ENCODE data around the gene NOL4L. TPM values are rescaled to one million over a fixed set of nuclear protein-coding genes. Genes with fewer than 3 reads are reported as not detected.

The NOL4L gene
- polyA plus RNA-seq, 2 of the 4 experiments (the other 2 are of a cell fraction): 9.5 to 11.8 TPM

DNA sequence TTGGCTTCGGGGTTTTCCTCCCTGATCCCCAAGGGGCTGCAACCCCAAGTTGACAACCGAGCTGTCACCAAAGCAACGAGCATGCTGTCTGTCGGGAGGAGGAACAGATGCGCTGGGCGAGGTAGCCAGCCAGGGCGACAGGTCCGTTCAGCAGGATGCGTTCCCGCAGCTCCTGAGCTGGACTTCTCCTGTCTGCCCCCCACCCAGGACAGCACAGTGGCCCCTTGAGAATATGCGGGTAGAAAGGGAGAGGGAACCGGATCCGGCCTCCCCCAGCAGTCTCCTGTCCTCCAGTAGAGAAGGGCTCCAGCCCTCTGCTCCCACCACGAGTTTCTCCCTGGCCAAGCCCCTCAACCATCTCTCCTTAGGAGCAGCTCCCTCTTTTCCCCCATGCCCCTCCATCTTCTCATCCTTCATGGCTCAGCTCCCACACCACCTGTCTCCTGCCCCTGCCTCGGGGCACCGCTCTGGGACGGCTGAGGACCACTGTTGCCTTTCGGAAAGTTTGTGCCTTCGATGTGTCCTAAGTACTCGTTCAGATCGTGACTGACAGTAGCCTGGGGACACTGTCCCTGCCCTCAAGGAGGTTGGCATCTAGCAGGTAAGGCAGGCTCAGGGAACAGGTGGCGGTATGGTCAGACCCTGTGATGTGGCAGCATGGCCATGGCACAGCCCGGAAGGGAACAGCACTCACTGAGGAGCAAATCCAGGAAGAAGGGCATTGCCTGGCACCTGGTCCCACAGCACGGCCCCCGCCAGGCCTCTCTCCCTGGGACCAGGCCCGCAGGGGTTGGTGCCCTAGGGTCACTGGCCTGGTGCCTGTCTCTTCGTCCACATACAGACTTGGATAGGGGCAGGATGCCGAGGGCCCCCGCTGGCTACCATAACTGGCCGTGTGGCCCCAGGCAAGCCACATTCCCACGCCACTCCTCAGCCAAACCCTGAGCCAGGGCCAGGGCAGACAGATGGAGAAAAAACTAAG lies 130.7 kb downstream of the NOL4L start:
- WGBS (ENCODE audit: missing lambda C conversion rate): 92% methylated on average over 22 of the region's 31 CpGs
- FAIRE-seq (no peak), ATAC-seq (no peak), DNase-seq (ENCODE audit: low read depth in 1 of 2, low spot score in 1 of 2) (no peak)
- H3K27ac ChIP-seq: no peak overlapping the region
- H3K4me2 ChIP-seq: no peak overlapping the region
- no peaks in the 10 kb centered on the region for H3K9me3 ChIP-seq
- ChIA-PET CTCF (interaction anchor here (0.7 to 7.2 kb wide), 5 partner anchors 10 to 219 kb away, joined by 3 to 82 read pairs (median 4); partner anchors contain the start of gene C20orf203), POLR2A (no interaction called here)
- H3K4me3 ChIP-seq: no peak overlapping the region
- peaks cover 17% of the 10 kb centered on the region for H3K4me1 ChIP-seq
- no peak for TF ChIP-seq JUN (IDR thresholded peaks at IDR 0.05)
- no peak for TF ChIP-seq MAFK (IDR thresholded peaks at IDR 0.05; ENCODE audit: partially characterized antibody)
- no peak for TF ChIP-seq POLR2AphosphoS2 (conservative IDR thresholded peaks at IDR 0.05; ENCODE audit: low read length)
- TF ChIP-seq, protein P1, sequence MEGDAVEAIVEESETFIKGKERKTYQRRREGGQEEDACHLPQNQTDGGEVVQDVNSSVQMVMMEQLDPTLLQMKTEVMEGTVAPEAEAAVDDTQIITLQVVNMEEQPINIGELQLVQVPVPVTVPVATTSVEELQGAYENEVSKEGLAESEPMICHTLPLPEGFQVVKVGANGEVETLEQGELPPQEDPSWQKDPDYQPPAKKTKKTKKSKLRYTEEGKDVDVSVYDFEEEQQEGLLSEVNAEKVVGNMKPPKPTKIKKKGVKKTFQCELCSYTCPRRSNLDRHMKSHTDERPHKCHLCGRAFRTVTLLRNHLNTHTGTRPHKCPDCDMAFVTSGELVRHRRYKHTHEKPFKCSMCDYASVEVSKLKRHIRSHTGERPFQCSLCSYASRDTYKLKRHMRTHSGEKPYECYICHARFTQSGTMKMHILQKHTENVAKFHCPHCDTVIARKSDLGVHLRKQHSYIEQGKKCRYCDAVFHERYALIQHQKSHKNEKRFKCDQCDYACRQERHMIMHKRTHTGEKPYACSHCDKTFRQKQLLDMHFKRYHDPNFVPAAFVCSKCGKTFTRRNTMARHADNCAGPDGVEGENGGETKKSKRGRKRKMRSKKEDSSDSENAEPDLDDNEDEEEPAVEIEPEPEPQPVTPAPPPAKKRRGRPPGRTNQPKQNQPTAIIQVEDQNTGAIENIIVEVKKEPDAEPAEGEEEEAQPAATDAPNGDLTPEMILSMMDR (IDR thresholded peaks at IDR 0.05): no peak
- TF ChIP-seq RARB (CRISPR knock-in tag; IDR thresholded peaks at IDR 0.05): no peak
- no peak for TF ChIP-seq HOXA7 (CRISPR knock-in tag; IDR thresholded peaks at IDR 0.05)
- no peak for TF ChIP-seq EHMT2 (IDR thresholded peaks at IDR 0.05; ENCODE audit: low read depth)
- no peak for TF ChIP-seq CHD2 (IDR thresholded peaks at IDR 0.05; ENCODE audit: low read length, partially characterized antibody)
- no peak for TF ChIP-seq USF2 (IDR thresholded peaks at IDR 0.05)
- no peak for TF ChIP-seq RAD21 (conservative IDR thresholded peaks at IDR 0.05 in 1 of 2, IDR thresholded peaks at IDR 0.05 in 1 of 2)
- TF ChIP-seq KDM5A (IDR thresholded peaks at IDR 0.05): no peak
- no peak for TF ChIP-seq CHD4 (IDR thresholded peaks at IDR 0.05; ENCODE audit: borderline replicate concordance)
- TF ChIP-seq EP300 (IDR thresholded peaks at IDR 0.05): no peak
- no peak for TF ChIP-seq FOSB (CRISPR knock-in tag; IDR thresholded peaks at IDR 0.05)
- TF ChIP-seq ZC3H11A (IDR thresholded peaks at IDR 0.05): no peak
- TF ChIP-seq, protein P2, sequence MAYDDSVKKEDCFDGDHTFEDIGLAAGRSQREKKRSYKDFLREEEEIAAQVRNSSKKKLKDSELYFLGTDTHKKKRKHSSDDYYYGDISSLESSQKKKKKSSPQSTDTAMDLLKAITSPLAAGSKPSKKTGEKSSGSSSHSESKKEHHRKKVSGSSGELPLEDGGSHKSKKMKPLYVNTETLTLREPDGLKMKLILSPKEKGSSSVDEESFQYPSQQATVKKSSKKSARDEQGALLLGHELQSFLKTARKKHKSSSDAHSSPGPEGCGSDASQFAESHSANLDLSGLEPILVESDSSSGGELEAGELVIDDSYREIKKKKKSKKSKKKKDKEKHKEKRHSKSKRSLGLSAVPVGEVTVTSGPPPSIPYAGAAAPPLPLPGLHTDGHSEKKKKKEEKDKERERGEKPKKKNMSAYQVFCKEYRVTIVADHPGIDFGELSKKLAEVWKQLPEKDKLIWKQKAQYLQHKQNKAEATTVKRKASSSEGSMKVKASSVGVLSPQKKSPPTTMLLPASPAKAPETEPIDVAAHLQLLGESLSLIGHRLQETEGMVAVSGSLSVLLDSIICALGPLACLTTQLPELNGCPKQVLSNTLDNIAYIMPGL (CRISPR knock-in tag; IDR thresholded peaks at IDR 0.05; ENCODE audit: borderline replicate concordance): no peak
- no peak for TF ChIP-seq ZFP36 (IDR thresholded peaks at IDR 0.05; ENCODE audit: borderline replicate concordance, partially characterized antibody)
- no peak for TF ChIP-seq NFE2L2 (conservative IDR thresholded peaks at IDR 0.05; ENCODE audit: low read length)

GRCh38 chr20:32453467-32454163 lies 131.5 kb downstream of the NOL4L start:
- H3K27ac ChIP-seq: no peak overlapping the region
- no peak for DNase-seq (ENCODE audit: low read depth in 1 of 2, low spot score in 1 of 2)
- no peak for TF ChIP-seq BCL3 (IDR thresholded peaks at IDR 0.05)
- TF ChIP-seq JUNB (IDR thresholded peaks at IDR 0.05): no peak
- TF ChIP-seq RNF2 (IDR thresholded peaks at IDR 0.05; ENCODE audit: borderline replicate concordance, low read depth): no peak
- TF ChIP-seq FOSB (CRISPR knock-in tag; IDR thresholded peaks at IDR 0.05): no peak
- no peak for TF ChIP-seq BHLHE40 (IDR thresholded peaks at IDR 0.05; ENCODE audit: low read depth, low read length)
- TF ChIP-seq RARB (CRISPR knock-in tag; IDR thresholded peaks at IDR 0.05): no peak
- no peak overlapping the region for H3K4me3 ChIP-seq
- ChIA-PET CTCF (interaction anchor here (0.8 to 7.2 kb wide), 3 partner anchors 9 to 117 kb away, joined by 4 to 82 read pairs (median 5); no protein-coding TSS in a partner anchor), POLR2A (no interaction called here)
- WGBS (ENCODE audit: missing lambda C conversion rate): 94% methylated on average over 28 of the region's 28 CpGs
- H3K4me1 ChIP-seq: peaks cover 17% of the 10 kb centered on the region
- no peak overlapping the region for H3K4me2 ChIP-seq
- FAIRE-seq: no peak
- no peaks in the 10 kb centered on the region for H3K9me3 ChIP-seq
- no peak for ATAC-seq
